Right atrium auricular region (tissue), 2 donors: Measurements from ENCODE around the gene DHRS7B. TPM values are rescaled to one million over a fixed set of nuclear protein-coding genes. Genes with fewer than 3 reads are reported as not detected.
"Not testable (repeated sequence)": the region's sequence is repeated elsewhere in the genome, so short reads cannot be mapped to it uniquely, and the experiment has no call there.

Experiments
- DNase-seq: peaks from one replicate; pipeline ENCODE4 v3.0.0-alpha.2; 2019; ENCODE audit warnings: low spot score
- H3K27ac ChIP-seq, 2 donors: fragments of 200-600 bp; sonication (generic); 1 replicate in 1 of 2; 2 replicates in 1 of 2; pipeline ENCODE4 v1.5.1; 2016 to 2019
- H3K27me3 ChIP-seq, 2 donors: fragments of 200-600 bp; sonication (generic); one replicate each; pipeline versions ENCODE4 v1.5.1 to v1.6.0; 2017 to 2019
- H3K36me3 ChIP-seq: fragments of 200-600 bp; sonication (generic); one replicate; pipeline ENCODE4 v1.5.1; 2016
- H3K4me1 ChIP-seq, 2 donors: fragments of 200-600 bp; sonication (generic); one replicate each; pipeline versions ENCODE4 v1.5.1 to v1.6.0; 2017 to 2019
- H3K4me3 ChIP-seq, 2 donors: fragments of 200-600 bp; sonication (generic); 1 replicate in 1 of 2; 2 replicates in 1 of 2; pipeline ENCODE4 v1.5.1; 2017 to 2019; ENCODE audit warnings: mild to moderate bottlenecking in 1 of 2, moderate library complexity in 1 of 2
- H3K9me3 ChIP-seq, 2 donors: fragments of 200-600 bp; sonication (generic); one replicate each; pipeline ENCODE4 v1.5.1; 2019
- total RNA-seq, 2 donors: library from RNA; depleted of rRNA; stranded (reverse); fragments of >200 nt; gene quantifications; one replicate each; pipeline ENCODE4 v1.1.0, GENCODE V29; 2016
- TF ChIP-seq, protein P1 (sequence below), 2 donors: fragments of 200-600 bp; sonication (generic); IDR thresholded peaks; one replicate each; pipeline ENCODE4 v1.5.1; 2019; ENCODE audit warnings: antibody characterized with exemption in 2 of 2

The DHRS7B gene
- total RNA-seq, 2 donors from 2014 or later: 35.8 to 45.3 TPM

DNA sequence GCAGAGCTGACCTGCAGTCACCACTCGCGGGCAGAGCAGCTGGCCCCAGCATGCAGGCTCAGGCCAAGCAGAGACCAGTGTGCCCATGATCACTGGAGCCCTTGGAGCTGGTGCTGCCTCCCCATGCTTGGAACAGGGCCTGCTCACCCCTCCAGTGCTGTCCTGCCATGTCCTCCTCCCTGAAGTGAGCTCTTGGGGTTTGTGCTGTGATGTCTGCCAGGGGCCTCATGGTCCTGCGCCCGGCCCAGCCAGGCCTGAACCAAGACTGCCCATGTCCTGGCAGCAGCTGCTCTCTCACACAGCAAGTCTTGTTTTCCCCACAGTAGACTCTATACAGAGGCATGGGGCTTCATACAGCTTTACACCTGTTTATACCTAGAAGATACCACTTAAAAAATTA lies 62.6 kb downstream of the DHRS7B start:
- no peak for DNase-seq
- Histone ChIP-seq H3K4me3 (no peak overlapping the region), H3K4me1 (peaks cover 0 to 16% of the 10 kb centered on the region in 2 donors), H3K9me3 (no peaks in the 10 kb centered on the region), H3K27ac (no peak overlapping the region), H3K27me3 (no peaks in the 10 kb centered on the region), H3K36me3 (peaks cover 18% of the 10 kb centered on the region)
- TF ChIP-seq, protein P1, sequence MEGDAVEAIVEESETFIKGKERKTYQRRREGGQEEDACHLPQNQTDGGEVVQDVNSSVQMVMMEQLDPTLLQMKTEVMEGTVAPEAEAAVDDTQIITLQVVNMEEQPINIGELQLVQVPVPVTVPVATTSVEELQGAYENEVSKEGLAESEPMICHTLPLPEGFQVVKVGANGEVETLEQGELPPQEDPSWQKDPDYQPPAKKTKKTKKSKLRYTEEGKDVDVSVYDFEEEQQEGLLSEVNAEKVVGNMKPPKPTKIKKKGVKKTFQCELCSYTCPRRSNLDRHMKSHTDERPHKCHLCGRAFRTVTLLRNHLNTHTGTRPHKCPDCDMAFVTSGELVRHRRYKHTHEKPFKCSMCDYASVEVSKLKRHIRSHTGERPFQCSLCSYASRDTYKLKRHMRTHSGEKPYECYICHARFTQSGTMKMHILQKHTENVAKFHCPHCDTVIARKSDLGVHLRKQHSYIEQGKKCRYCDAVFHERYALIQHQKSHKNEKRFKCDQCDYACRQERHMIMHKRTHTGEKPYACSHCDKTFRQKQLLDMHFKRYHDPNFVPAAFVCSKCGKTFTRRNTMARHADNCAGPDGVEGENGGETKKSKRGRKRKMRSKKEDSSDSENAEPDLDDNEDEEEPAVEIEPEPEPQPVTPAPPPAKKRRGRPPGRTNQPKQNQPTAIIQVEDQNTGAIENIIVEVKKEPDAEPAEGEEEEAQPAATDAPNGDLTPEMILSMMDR (IDR thresholded peaks at IDR 0.05): no peak

- Histone ChIP-seq H3K27ac (no peak overlapping the region), H3K4me3 (no peak overlapping the region), H3K9me3 (no peaks in the 10 kb centered on the region), H3K36me3 (peaks cover 10% of the 10 kb centered on the region), H3K27me3 (no peaks in the 10 kb centered on the region), H3K4me1 (peaks cover 0 to 22% of the 10 kb centered on the region in 2 donors)
- TF ChIP-seq, protein P1 (IDR thresholded peaks at IDR 0.05): no peak
- no peak for DNase-seq
Measured at GRCh38 chr17:21190078-21190477, 63.3 kb downstream of the DHRS7B start.

DNA sequence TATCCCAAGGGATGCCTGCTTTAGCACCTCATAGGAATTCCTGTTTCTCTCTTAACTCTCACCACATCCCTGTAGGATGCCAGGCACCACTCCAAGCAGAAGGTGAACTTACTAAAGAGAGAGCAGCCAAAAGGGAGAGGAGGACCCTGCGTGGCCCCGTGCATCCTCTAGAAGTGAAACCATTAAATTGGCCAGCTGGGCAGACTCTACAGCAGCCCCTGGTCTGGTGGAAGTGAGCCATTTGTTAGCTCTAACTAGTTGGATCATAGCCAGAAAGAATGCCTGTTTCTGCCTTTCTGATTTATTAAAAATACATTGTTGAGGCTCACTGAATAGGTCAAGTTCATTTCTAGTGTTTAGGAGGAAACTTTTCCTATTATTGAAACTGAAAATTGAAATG lies 64.9 kb downstream of the DHRS7B start:
- Histone ChIP-seq H3K9me3 (no peaks in the 10 kb centered on the region), H3K4me1 (peaks cover 0 to 26% of the 10 kb centered on the region in 2 donors), H3K36me3 (peaks cover 6% of the 10 kb centered on the region), H3K27me3 (no peaks in the 10 kb centered on the region), H3K27ac (no peak overlapping the region), H3K4me3 (no peak overlapping the region)
- DNase-seq: no peak
- TF ChIP-seq, protein P1 (IDR thresholded peaks at IDR 0.05): no peak

GRCh38 chr17:21192414-21192813 lies 65.7 kb downstream of the DHRS7B start:
- H3K9me3 ChIP-seq, H3K27ac ChIP-seq, DNase-seq, H3K4me3 ChIP-seq, H3K27me3 ChIP-seq: not testable (repeated sequence)
- Histone ChIP-seq H3K4me1 (peaks cover 0 to 22% of the 10 kb centered on the region in 2 donors), H3K36me3 (peaks cover 12% of the 10 kb centered on the region)

DNA sequence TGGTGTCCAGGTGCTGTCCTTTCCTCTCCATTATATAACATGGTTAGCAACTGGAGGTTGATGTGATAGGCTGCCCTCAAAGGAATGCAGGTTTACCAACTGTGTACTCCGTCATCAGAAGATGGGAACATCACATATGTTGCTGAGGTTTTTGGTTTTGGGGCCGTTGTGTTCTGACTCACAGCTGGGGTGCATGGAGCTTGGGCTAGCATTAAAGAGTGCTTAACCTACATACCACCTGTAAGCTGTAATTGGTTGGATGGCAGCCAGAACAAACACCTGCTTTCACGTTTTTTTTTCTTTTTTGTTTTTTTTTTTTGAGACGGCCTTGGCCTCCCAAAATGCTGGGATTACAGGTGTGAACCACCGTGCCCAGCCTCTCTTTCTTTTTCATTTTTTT lies 66.3 kb downstream of the DHRS7B start:
- no peaks in the 10 kb centered on the region for H3K27me3 ChIP-seq
- peaks cover 18% of the 10 kb centered on the region for H3K36me3 ChIP-seq
- TF ChIP-seq, protein P1 (IDR thresholded peaks at IDR 0.05): no peak
- no peak overlapping the region for H3K4me3 ChIP-seq
- no peak overlapping the region for H3K27ac ChIP-seq
- no peak for DNase-seq
- H3K9me3 ChIP-seq: no peaks in the 10 kb centered on the region
- H3K4me1 ChIP-seq: peaks cover 0 to 22% of the 10 kb centered on the region in 2 donors

- no peak for DNase-seq
- no peaks in the 10 kb centered on the region for H3K27me3 ChIP-seq
- TF ChIP-seq, protein P1 (IDR thresholded peaks at IDR 0.05): no peak
- no peak overlapping the region for H3K4me3 ChIP-seq
- peaks cover 24% of the 10 kb centered on the region for H3K36me3 ChIP-seq
- H3K27ac ChIP-seq: peak overlapping the region in 1 of 2 donors; percentile 16
- H3K4me1 ChIP-seq: peaks cover 0 to 22% of the 10 kb centered on the region in 2 donors
- H3K9me3 ChIP-seq: no peaks in the 10 kb centered on the region
Measured at GRCh38 chr17:21194226-21194625, 67.5 kb downstream of the DHRS7B start.
